AG04450 (cell line): ENCODE measurements around the gene ARRDC2. TPM values are rescaled to one million over a fixed set of nuclear protein-coding genes. Genes with fewer than 3 reads are reported as not detected.

Source experiments
- CTCF ChIA-PET: fragments of 300-600, 350-600 bp; formaldehyde crosslinking; extraction: SDS; loops from one replicate; lab custom pipeline; 2022; ENCODE audit warnings: antibody characterized with exemption, inconsistent platforms; lab: Charles Lee
- POLR2A ChIA-PET: fragments of 350-600 bp; formaldehyde crosslinking; extraction: SDS; loops from one replicate; lab custom pipeline; 2021; ENCODE audit warnings: antibody characterized with exemption, inconsistent platforms; lab: Yijun Ruan, JAX
- DNase-seq: peaks from one replicate; pipeline ENCODE4 v3.0.0-alpha.2; 2011; ENCODE audit warnings: low read depth, low spot score
- H3K27ac ChIP-seq: one replicate; pipeline ENCODE4 v1.5.1; 2012; ENCODE audit warnings: low read depth, low read length, control low read depth
- H3K27me3 ChIP-seq: one replicate; pipeline ENCODE4 v1.6.0; 2012; ENCODE audit warnings: low read length; ENCODE audit not compliant: control insufficient read depth, insufficient read depth
- H3K4me3 ChIP-seq: 2 replicates; pipeline ENCODE4 v1.5.1; 2011; ENCODE audit warnings: mild to moderate bottlenecking, low read depth, low read length, control low read depth
- H3K9me3 ChIP-seq: 2 replicates; pipeline ENCODE4 v1.5.1; 2012; ENCODE audit warnings: low read length; ENCODE audit not compliant: control insufficient read depth, insufficient read depth
- polyA plus RNA-seq: library from polyadenylated mRNA; depleted of rRNA; stranded (reverse); fragments of >200 nt; gene quantifications from 2 replicates; pipeline ENCODE4 v1.2.3, GENCODE V29; 2011
- TF ChIP-seq, protein P1 (sequence below): IDR thresholded peaks from 2 replicates; pipeline ENCODE4 v1.5.1; 2011; ENCODE audit warnings: low read depth, low read length, control low read depth, inconsistent platforms

ARRDC2 gene
- polyA plus RNA-seq, 1 experiment = 2.3 TPM

GRCh38 chr19:17997969-17998826 lies 9.8 kb upstream of the ARRDC2 start:
- POLR2A ChIA-PET = interaction anchor here (0.5 kb wide), 1 partner anchor 143 kb away, joined by 13 read pairs; no protein-coding TSS in a partner anchor

DNA sequence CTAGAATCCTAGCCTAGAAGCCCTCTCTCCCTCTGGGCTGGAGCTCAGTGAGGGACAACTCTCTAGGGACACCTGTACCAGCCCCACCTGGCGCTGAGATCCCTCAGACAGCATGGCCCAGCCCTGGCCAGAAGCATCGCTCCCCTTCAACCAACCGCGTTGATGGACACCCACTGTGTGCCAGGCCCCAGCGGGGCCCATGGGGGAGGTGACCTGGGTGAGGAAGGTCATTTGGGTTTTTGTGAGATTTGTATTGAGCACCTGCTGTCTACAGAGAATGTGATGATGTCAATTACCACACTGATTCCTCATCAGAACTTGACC lies 9.2 kb upstream of the ARRDC2 start:
- CTCF ChIA-PET = interaction anchor here (2.0 to 11.0 kb wide), 3 partner anchors 54 to 66 kb away, joined by 7 to 246 read pairs (median 84); partner anchors contain the start of gene CCDC124
- TF ChIP-seq, protein P1, sequence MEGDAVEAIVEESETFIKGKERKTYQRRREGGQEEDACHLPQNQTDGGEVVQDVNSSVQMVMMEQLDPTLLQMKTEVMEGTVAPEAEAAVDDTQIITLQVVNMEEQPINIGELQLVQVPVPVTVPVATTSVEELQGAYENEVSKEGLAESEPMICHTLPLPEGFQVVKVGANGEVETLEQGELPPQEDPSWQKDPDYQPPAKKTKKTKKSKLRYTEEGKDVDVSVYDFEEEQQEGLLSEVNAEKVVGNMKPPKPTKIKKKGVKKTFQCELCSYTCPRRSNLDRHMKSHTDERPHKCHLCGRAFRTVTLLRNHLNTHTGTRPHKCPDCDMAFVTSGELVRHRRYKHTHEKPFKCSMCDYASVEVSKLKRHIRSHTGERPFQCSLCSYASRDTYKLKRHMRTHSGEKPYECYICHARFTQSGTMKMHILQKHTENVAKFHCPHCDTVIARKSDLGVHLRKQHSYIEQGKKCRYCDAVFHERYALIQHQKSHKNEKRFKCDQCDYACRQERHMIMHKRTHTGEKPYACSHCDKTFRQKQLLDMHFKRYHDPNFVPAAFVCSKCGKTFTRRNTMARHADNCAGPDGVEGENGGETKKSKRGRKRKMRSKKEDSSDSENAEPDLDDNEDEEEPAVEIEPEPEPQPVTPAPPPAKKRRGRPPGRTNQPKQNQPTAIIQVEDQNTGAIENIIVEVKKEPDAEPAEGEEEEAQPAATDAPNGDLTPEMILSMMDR = no peak
- H3K4me3 ChIP-seq = no peak overlapping the region
- H3K9me3 ChIP-seq = no peaks in the 10 kb centered on the region
- POLR2A ChIA-PET = no interaction called here
- DNase-seq = no peak
- no peak overlapping the region for H3K27ac ChIP-seq
- no peaks in the 10 kb centered on the region for H3K27me3 ChIP-seq

More at GRCh38 chr19:17997969-17998826, 9.8 kb upstream of the ARRDC2 start:
- H3K27me3 ChIP-seq = no peaks in the 10 kb centered on the region
- no peak overlapping the region for H3K4me3 ChIP-seq
- DNase-seq = no peak
- no peaks in the 10 kb centered on the region for H3K9me3 ChIP-seq
- CTCF ChIA-PET = interaction anchor here (0.9 to 11.0 kb wide), 7 partner anchors 10 to 127 kb away, joined by 3 to 246 read pairs (median 7); partner anchors contain the start of genes CCDC124 and SLC5A5
- no peak overlapping the region for H3K27ac ChIP-seq
- TF ChIP-seq, protein P1 = no peak; the same call in none of the 2 replicates

GRCh38 chr19:17999684-18000479 lies 8.1 kb upstream of the ARRDC2 start:
- DNase-seq = no peak
- H3K27me3 ChIP-seq = no peaks in the 10 kb centered on the region
- H3K4me3 ChIP-seq = no peak overlapping the region
- TF ChIP-seq, protein P1 = no peak
- no peaks in the 10 kb centered on the region for H3K9me3 ChIP-seq
- ChIA-PET CTCF (interaction anchor here (0.6 to 11.0 kb wide), 5 partner anchors 54 to 250 kb away, joined by 4 to 246 read pairs (median 9); no protein-coding TSS in a partner anchor), POLR2A (interaction anchor here (0.7 kb wide), 1 partner anchor 47 kb away, joined by 7 read pairs; no protein-coding TSS in a partner anchor)
- no peak overlapping the region for H3K27ac ChIP-seq

DNA sequence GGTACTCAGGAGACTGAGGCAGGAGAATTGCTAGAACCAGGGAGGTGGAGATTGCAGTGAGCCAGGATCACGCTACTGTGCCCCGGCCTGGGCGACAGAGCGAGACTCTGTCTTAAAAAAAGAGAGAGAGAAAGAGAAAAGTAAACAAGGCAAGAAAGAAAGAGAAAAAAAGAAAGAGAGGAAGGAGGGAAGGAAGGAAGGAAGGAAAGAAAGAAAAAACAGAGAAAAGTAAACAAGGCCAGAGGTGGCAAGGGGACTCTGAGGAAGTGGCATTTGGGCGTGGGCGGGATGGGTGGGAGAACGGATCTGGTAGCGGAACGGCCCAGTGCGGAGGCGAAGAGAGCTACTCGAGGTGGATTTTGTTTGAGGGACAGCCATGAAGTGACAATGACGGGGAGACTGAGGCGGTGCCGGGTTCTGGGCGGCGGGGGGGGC lies 7.5 kb upstream of the ARRDC2 start:
- CTCF ChIA-PET = interaction anchor here (0.6 to 11.0 kb wide), 4 partner anchors 55 to 250 kb away, joined by 4 to 246 read pairs (median 6); no protein-coding TSS in a partner anchor
- no peaks in the 10 kb centered on the region for H3K9me3 ChIP-seq
- H3K4me3 ChIP-seq = peak overlapping the region; percentile 66
- POLR2A ChIA-PET = interaction anchor here (0.7 kb wide), 1 partner anchor 48 kb away, joined by 7 read pairs; no protein-coding TSS in a partner anchor
- no peak for DNase-seq
- TF ChIP-seq, protein P1 = no peak
- no peak overlapping the region for H3K27ac ChIP-seq
- H3K27me3 ChIP-seq = no peaks in the 10 kb centered on the region
